ENCODE measurements around the gene GLYATL1. TPM values are rescaled to one million over a fixed set of nuclear protein-coding genes. Genes with fewer than 3 reads are reported as not detected.

Gene GLYATL1
- total and polyA plus RNA-seq, 5 donors = not detected

DNA sequence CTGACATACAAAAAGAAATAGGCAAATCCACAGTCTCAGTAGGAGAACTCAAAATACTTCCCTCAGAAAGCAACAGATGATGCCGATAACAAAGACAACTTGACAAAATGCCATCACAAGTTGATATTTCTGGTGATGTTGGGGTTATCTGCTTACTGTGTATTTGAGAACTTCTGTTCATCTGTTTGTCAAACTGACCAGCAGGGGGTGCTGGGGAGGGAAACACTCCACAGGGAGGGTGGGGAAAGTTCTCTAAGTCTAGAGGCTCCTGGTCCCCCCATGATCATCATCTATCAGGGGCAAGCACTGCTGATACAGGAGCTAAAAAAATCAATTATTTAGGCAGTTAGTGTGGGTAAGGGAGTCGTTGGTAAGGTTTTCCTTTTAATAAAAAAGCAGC lies 19.2 kb downstream of the GLYATL1 start:
- no peaks in the 10 kb centered on the region for H3K9me3 ChIP-seq (ENCODE audit: control insufficient read depth, low read length)
- WGBS = 60% methylated on average over 2 of the region's 2 CpGs
- peak in 2 of 3 donors; percentile 18 to 47 for DNase-seq
- no peak overlapping the region for H3K4me3 ChIP-seq (ENCODE audit: low read length)
- no peaks in the 10 kb centered on the region for H3K4me1 ChIP-seq (ENCODE audit: control insufficient read depth, insufficient read depth, low read length)
- H3K27ac ChIP-seq (ENCODE audit: low read length) = no peak overlapping the region
- intact Hi-C loops (cut with DNase I) = no loop called here
- H3K27me3 ChIP-seq (ENCODE audit: control insufficient read depth, insufficient read depth) = peaks cover 2% of the 10 kb centered on the region
- no peak for ATAC-seq

DNA sequence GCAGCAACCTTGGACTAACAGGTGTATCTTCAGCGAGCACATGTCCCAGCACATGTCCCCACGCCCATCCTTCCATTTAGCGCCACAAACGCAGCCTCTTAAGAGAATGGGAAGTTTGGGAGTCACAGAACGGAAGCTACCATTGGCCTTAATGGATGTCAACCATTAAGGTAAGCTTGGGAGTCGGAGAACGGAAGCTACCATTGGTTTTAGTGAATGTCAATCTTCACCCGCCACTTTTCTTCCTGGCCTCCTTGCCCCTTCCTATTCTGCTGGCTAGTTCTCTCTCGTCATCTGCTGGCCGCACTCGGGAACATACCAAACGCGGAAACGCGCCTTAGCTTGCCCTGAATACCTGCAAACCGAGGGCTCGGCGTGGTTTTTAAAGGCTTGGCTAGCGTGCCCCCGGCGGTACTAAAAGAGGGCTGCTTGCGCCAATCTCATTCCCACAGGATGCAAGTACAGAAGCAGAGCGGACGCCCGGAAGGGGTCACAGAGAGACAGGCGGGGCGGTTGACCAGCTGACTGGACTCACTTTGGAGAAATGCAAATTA lies 24.3 kb downstream of the GLYATL1 start:
- no peaks in the 10 kb centered on the region for H3K9me3 ChIP-seq (ENCODE audit: control insufficient read depth, low read length)
- H3K4me1 ChIP-seq (ENCODE audit: control insufficient read depth, insufficient read depth, low read length) = no peaks in the 10 kb centered on the region
- 19% methylated on average over 27 of the region's 27 CpGs for WGBS
- DNase-seq (peak in 2 of 3 donors; percentile 33 to 44), ATAC-seq (no peak)
- intact Hi-C loops (cut with DNase I) = no loop called here
- H3K27me3 ChIP-seq (ENCODE audit: control insufficient read depth, insufficient read depth) = peaks cover 4% of the 10 kb centered on the region
- no peak overlapping the region for H3K27ac ChIP-seq (ENCODE audit: low read length)
- no peak overlapping the region for H3K4me3 ChIP-seq (ENCODE audit: low read length)

DNA sequence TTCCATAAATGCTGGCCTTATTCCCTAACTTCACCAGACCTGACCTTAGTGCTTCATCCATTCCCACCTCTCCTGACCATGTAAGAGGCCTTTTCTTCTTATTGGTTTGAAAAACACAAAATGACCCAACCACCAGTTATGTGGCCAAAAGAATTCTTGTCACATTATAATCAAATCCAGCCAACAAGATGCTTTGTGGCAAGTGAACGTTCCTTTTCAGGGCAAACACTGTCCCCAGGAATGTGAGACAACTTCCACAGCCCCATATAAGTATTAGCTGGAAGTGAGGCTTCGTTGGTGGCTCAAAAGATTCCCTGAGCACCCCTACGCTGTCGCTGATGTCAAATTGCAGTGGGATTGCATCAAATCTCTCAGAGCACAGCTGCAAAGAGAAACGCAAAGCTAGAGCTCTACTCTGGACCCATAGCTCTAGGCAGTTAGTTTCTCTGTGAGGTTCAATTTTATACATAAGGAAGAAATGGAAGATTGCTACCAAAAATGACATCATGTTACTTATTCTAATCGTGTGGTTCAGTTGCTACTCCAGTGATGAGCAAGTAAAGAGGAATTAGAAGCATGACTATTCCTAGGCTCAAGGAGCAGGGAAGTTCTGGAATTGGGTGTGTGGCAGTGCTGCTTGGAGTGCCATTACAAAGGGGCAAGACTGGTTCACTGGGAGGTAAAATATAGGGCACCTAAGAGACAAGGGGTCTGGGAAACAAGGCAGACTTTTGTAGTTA lies 26.1 kb downstream of the GLYATL1 start:
- DNase-seq (no peak), ATAC-seq (no peak)
- Histone ChIP-seq H3K27me3 (ENCODE audit: control insufficient read depth, insufficient read depth) (peaks cover 4% of the 10 kb centered on the region), H3K4me1 (ENCODE audit: control insufficient read depth, insufficient read depth, low read length) (no peaks in the 10 kb centered on the region), H3K4me3 (ENCODE audit: low read length) (no peak overlapping the region), H3K9me3 (ENCODE audit: control insufficient read depth, low read length) (no peaks in the 10 kb centered on the region), H3K27ac (ENCODE audit: low read length) (no peak overlapping the region)
- 64% methylated on average over 6 of the region's 6 CpGs for WGBS
- intact Hi-C loops (cut with DNase I) = no loop called here

DNA sequence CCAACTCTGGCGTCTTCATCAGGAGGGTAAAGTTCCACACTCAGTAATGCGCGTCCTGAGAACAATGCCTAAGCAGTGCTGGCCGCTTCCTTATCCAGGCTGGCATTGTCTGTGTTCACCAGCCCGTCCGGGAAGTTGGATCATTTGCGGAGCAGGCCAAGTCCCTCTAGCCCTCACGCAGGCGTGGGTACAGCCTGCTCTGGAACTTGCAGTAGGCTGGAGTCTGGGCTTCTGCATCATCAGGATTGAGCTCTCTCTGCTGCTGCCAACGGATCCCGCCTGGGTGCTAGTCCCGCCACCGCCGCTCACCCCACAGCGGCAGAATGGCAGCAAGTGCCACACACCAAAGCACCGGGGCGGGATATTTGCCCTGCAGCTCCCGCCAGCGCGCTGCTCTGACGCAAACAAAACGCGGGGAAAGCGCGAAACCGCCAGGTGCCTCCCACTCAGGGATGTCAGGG lies 29.0 kb downstream of the GLYATL1 start:
- intact Hi-C loops (cut with DNase I) = no loop called here
- ATAC-seq (no peak), DNase-seq (peak in 1 of 3 donors; percentile 21)
- H3K27ac ChIP-seq (ENCODE audit: low read length) = no peak overlapping the region
- H3K27me3 ChIP-seq (ENCODE audit: control insufficient read depth, insufficient read depth) = peaks cover 4% of the 10 kb centered on the region
- H3K4me1 ChIP-seq (ENCODE audit: control insufficient read depth, insufficient read depth, low read length) = no peaks in the 10 kb centered on the region
- WGBS = 33% methylated on average over 26 of the region's 26 CpGs
- H3K4me3 ChIP-seq (ENCODE audit: low read length) = no peak overlapping the region
- H3K9me3 ChIP-seq (ENCODE audit: control insufficient read depth, low read length) = peaks cover 6% of the 10 kb centered on the region

DNA sequence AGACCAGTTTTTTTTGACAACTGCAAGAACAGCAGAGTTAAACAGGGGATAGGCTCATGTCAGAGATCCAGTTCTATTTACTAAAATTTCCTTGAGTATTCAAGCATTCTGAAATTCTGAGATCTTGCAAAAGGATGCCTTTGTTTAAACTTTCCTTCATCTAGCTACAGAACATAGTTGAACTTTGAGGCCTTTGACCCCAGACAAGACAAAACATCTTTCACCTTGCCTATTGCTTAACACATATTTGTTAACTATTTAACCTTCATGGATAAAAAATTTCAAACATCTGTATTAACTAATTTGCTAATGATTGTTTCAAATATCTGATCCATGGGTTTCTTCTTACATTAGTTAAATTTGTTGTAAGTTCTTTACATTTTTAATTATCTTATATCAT lies 38.2 kb downstream of the GLYATL1 start:
- DNase-seq (no peak), ATAC-seq (no peak)
- Histone ChIP-seq H3K9me3 (ENCODE audit: control insufficient read depth, low read length) (peaks cover 3% of the 10 kb centered on the region), H3K4me1 (ENCODE audit: control insufficient read depth, insufficient read depth, low read length) (no peaks in the 10 kb centered on the region), H3K27ac (ENCODE audit: low read length) (no peak overlapping the region), H3K27me3 (ENCODE audit: control insufficient read depth, insufficient read depth) (no peaks in the 10 kb centered on the region), H3K4me3 (ENCODE audit: low read length) (no peak overlapping the region)
- intact Hi-C loops (cut with DNase I) = no loop called here

DNA sequence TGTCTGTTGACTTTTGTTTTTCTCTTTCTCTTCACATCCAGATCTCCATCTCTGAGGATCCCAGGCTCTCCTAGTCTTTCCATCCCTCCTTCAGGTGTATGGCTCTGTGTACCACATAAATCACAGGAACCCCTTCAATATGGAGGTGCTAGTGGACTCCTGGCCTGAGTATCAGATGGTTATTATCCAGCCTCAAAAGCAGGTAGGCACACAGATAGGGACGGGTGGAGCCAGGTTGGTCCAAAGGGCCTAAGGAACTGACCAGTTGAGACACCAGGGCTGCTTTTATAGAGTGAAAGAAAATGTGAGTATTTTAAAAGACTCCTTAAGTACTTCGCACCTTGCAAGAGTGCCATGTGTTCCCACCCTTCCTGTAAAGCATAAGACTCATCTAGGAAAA lies 39.9 kb downstream of the GLYATL1 start:
- no peak overlapping the region for H3K4me3 ChIP-seq (ENCODE audit: low read length)
- H3K27ac ChIP-seq (ENCODE audit: low read length) = no peak overlapping the region
- no peak for DNase-seq
- no peaks in the 10 kb centered on the region for H3K4me1 ChIP-seq (ENCODE audit: control insufficient read depth, insufficient read depth, low read length)
- no peak for ATAC-seq
- H3K9me3 ChIP-seq (ENCODE audit: control insufficient read depth, low read length) = no peaks in the 10 kb centered on the region
- WGBS = 79% methylated on average over 2 of the region's 2 CpGs
- H3K27me3 ChIP-seq (ENCODE audit: control insufficient read depth, insufficient read depth) = no peaks in the 10 kb centered on the region
- intact Hi-C loops (cut with DNase I) = no loop called here

DNA sequence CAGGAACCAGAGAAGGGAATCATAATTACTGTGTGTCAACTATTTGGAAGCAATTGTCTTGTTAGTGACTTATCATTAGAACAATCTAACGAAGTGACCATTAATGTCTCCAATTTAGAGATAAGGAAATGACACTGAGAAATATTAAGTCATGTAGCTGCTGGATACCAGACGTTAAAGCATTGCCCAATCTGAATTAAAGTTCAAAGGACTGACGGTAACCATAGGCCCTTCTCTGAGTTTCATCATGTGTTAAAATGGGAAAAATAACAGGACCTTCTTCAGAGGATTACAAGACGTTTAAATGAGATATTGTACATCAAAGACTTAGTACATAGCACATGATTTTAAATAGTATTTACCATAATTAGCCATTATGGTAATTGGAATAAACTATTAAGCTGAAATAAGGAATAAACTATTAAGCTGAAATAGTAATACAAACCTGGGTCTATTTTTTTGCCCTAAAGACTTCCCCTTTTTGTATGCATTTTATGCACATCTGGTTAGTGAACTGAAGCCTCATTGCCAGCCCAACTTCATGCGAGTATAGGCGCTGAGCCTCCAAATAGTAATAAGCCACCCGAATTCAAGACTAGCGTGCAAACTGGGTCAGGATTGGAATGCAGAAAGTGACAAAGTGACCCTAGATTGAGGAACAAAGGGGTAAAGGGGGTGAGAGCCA lies 41.0 kb downstream of the GLYATL1 start:
- 63% methylated on average over 8 of the region's 8 CpGs for WGBS
- DNase-seq (no peak), ATAC-seq (no peak)
- H3K4me3 ChIP-seq (ENCODE audit: low read length) = no peak overlapping the region
- intact Hi-C loops (cut with DNase I) = no loop called here
- H3K9me3 ChIP-seq (ENCODE audit: control insufficient read depth, low read length) = no peaks in the 10 kb centered on the region
- no peaks in the 10 kb centered on the region for H3K27me3 ChIP-seq (ENCODE audit: control insufficient read depth, insufficient read depth)
- H3K4me1 ChIP-seq (ENCODE audit: control insufficient read depth, insufficient read depth, low read length) = no peaks in the 10 kb centered on the region
- H3K27ac ChIP-seq (ENCODE audit: low read length) = no peak overlapping the region

DNA sequence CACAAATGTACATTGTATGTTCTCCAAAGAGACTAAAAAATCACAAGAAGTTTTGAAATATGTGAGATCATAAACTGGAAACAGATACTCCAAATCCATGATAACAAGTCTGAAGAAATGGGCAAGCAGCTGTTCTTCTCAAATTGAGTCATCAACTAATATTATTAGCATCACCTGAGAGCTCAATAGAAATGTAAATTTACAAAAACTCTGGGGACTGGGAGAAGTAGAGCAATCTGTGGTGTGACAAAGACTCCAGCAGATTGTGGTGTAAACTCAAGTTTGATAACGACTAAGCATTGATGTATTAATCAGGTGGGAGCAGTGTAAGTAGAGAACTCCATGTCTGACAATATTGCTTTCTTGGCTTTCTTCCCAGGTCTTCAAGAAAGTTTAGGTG lies 53.2 kb downstream of the GLYATL1 start:
- intact Hi-C loops (cut with DNase I) = no loop called here
- Histone ChIP-seq H3K4me3 (ENCODE audit: low read length) (no peak overlapping the region), H3K27ac (ENCODE audit: low read length) (no peak overlapping the region), H3K4me1 (ENCODE audit: control insufficient read depth, insufficient read depth, low read length) (no peaks in the 10 kb centered on the region), H3K27me3 (ENCODE audit: control insufficient read depth, insufficient read depth) (no peaks in the 10 kb centered on the region), H3K9me3 (ENCODE audit: control insufficient read depth, low read length) (no peaks in the 10 kb centered on the region)
- ATAC-seq (no peak), DNase-seq (no peak)
- 79% methylated on average over 1 of the region's 1 CpG for WGBS

DNA sequence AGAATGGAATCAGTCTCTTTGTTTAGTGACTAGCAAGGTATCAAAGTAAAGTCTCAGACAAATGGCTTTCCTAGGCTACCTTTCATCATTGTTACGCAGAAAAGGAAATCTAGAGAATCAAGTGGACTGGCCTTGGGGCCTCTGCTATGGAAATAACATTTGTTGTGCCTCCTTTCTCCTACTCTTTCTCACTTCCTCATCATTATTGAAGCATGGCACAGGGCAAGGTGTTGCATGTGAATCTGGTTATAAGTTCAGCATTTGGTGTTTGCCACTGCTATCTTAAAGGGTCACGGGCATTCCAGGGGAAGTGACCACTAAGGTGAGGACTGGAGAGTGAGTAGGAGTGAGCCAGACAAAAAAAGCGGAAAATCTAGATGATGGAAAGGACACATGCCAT lies 54.9 kb downstream of the GLYATL1 start:
- ATAC-seq = no peak
- H3K9me3 ChIP-seq (ENCODE audit: control insufficient read depth, low read length) = no peaks in the 10 kb centered on the region
- 84% methylated on average over 3 of the region's 3 CpGs for WGBS
- no peak overlapping the region for H3K4me3 ChIP-seq (ENCODE audit: low read length)
- H3K27me3 ChIP-seq (ENCODE audit: control insufficient read depth, insufficient read depth) = no peaks in the 10 kb centered on the region
- no peak for DNase-seq
- no peaks in the 10 kb centered on the region for H3K4me1 ChIP-seq (ENCODE audit: control insufficient read depth, insufficient read depth, low read length)
- no peak overlapping the region for H3K27ac ChIP-seq (ENCODE audit: low read length)
- intact Hi-C loops (cut with DNase I) = no loop called here

DNA sequence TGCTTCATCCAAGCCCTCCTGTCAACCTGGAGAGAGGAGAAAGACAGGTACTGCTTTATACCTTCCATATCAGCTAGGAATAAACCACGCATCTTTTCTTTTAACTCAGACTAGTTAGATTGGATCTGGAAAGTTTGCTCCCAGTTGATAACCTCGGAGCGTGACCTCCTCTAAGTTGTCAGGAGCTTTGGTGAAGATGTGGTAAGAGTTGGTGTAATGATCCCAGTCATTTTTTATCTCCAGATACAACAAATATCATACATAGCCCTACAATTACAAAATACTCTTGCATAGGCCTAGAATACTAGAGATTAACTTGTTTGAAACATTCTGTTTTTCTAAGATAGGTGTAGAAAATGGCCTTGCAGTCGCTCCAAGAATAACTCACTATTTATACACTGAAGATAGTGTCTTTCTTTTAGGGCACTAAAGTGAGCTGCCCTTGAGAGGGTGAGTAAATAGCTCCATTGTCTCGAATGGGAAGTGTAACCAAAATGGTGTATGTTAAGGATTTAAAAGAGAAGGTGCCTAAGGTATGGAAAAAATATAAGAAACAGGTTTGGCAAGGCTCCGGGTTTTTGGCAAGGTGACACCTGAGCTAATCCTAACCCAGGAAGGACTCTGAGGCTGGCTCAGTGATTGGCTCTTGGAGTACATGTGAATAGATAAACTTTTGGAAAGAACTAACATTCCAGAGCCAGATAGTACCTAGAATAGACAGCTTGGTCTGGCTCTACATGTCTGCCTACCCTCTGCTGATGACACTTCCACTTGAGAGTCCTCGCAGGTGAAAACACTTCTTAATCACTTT lies 59.4 kb downstream of the GLYATL1 start:
- H3K27ac ChIP-seq (ENCODE audit: low read length) = no peak overlapping the region
- no peak for DNase-seq
- intact Hi-C loops (cut with DNase I) = no loop called here
- H3K4me1 ChIP-seq (ENCODE audit: control insufficient read depth, insufficient read depth, low read length) = no peaks in the 10 kb centered on the region
- H3K4me3 ChIP-seq (ENCODE audit: low read length) = no peak overlapping the region
- no peaks in the 10 kb centered on the region for H3K27me3 ChIP-seq (ENCODE audit: control insufficient read depth, insufficient read depth)
- ATAC-seq = no peak
- 69% methylated on average over 7 of the region's 7 CpGs for WGBS
- H3K9me3 ChIP-seq (ENCODE audit: control insufficient read depth, low read length) = no peaks in the 10 kb centered on the region

DNA sequence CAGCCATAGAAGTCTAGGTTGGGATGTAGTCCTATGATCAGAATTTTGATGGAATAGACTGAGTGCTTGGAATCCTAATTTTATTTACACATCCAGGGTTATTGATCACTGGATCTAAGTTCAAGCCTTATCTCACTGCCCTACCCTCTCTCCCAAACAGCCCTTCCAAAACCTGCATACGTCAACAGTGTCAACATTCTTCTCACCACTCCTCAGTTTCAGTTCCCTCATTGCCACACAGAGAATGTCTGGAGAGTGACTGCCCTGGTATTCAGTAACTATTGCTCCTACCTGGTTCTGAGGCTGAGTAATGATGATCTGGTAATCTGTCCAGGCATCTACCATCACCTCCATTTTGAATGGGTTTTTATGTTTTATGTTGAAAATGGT lies 60.0 kb downstream of the GLYATL1 start:
- no peak overlapping the region for H3K4me3 ChIP-seq (ENCODE audit: low read length)
- ATAC-seq (no peak), DNase-seq (no peak)
- no peaks in the 10 kb centered on the region for H3K4me1 ChIP-seq (ENCODE audit: control insufficient read depth, insufficient read depth, low read length)
- 78% methylated on average over 1 of the region's 1 CpG for WGBS
- no peak overlapping the region for H3K27ac ChIP-seq (ENCODE audit: low read length)
- H3K9me3 ChIP-seq (ENCODE audit: control insufficient read depth, low read length) = no peaks in the 10 kb centered on the region
- H3K27me3 ChIP-seq (ENCODE audit: control insufficient read depth, insufficient read depth) = no peaks in the 10 kb centered on the region
- intact Hi-C loops (cut with DNase I) = no loop called here

Measured in right cardiac atrium (tissue), 5 donors.